HEK293 (cell line): Measurements from ENCODE around the gene CSK.

Experiments
- CTCF ChIA-PET: fragments of 350-600 bp; formaldehyde crosslinking; extraction: SDS; loops from one replicate; lab custom pipeline; 2021; ENCODE audit warnings: antibody characterized with exemption; lab: Yijun Ruan, JAX
- POLR2A ChIA-PET: fragments of 300-600 bp; formaldehyde crosslinking; extraction: SDS; loops from one replicate; lab custom pipeline; 2020; ENCODE audit warnings: antibody characterized with exemption, inconsistent platforms; lab: Yijun Ruan, JAX
- H3K27ac ChIP-seq: fragments of 200-500 bp; sonication (Bioruptor generic); 2 replicates; pipeline ENCODE4 v1.5.1; 2014; ENCODE audit warnings: low read depth, low read length, control low read depth, inconsistent platforms; ENCODE audit errors: extremely low read depth
- H3K36me3 ChIP-seq, 2 experiments: fragments of 200-500 bp in 1 of 2; sonication (Bioruptor generic) in 1 of 2; 1 replicate in 1 of 2; 2 replicates in 1 of 2; pipeline ENCODE4 v1.5.1; 2014 to 2017; ENCODE audit warnings: inconsistent platforms in 2 of 2, low read length in 2 of 2; ENCODE audit not compliant: control insufficient read depth in 2 of 2, insufficient read depth in 1 of 2
- H3K4me1 ChIP-seq: fragments of 200-500 bp; sonication (Bioruptor generic); 2 replicates; pipeline ENCODE4 v1.5.1; 2014; ENCODE audit warnings: mild to moderate bottlenecking, low read length, inconsistent platforms; ENCODE audit not compliant: control insufficient read depth, insufficient read depth
- H3K4me3 ChIP-seq: 2 replicates; pipeline ENCODE4 v1.5.1; 2011; ENCODE audit warnings: low read depth, mild to moderate bottlenecking, control low read depth, low read length, moderate library complexity
- H3K9me3 ChIP-seq: fragments of 200-500 bp; sonication (Bioruptor generic); 2 replicates; pipeline ENCODE4 v1.5.1; 2014; ENCODE audit warnings: low read depth, low read length, inconsistent platforms; ENCODE audit not compliant: control insufficient read depth, insufficient read depth
- GLIS1 ChIP-seq: fragments of 450-650 bp; formaldehyde crosslinking; IDR thresholded peaks from 2 replicates; pipeline ENCODE4 v1.5.1; 2016; ENCODE audit warnings: missing biosample characterization, missing genetic modification characterization
- OVOL3 ChIP-seq: fragments of 450-650 bp; formaldehyde crosslinking; IDR thresholded peaks from 2 replicates; pipeline ENCODE4 v1.5.1; 2016; ENCODE audit warnings: missing biosample characterization, missing genetic modification characterization
- REPIN1 ChIP-seq: fragments of 450-650 bp; formaldehyde crosslinking; IDR thresholded peaks from 2 replicates; pipeline ENCODE4 v1.5.1; 2017; ENCODE audit warnings: missing biosample characterization, missing genetic modification characterization, low read depth
- ZBTB17 ChIP-seq: fragments of 450-650 bp; formaldehyde crosslinking; IDR thresholded peaks from 2 replicates; pipeline ENCODE4 v1.5.1; 2016; ENCODE audit warnings: missing biosample characterization, missing genetic modification characterization
- ZBTB20 ChIP-seq: fragments of 450-650 bp; formaldehyde crosslinking; IDR thresholded peaks from 2 replicates; pipeline ENCODE4 v1.5.1; 2016; ENCODE audit warnings: missing biosample characterization, missing genetic modification characterization
- ZBTB44 ChIP-seq: fragments of 450-650 bp; IDR thresholded peaks from 2 replicates; pipeline ENCODE4 v1.5.1; 2018; ENCODE audit warnings: missing biosample characterization, mild to moderate bottlenecking, missing genetic modification characterization
- ZFP37 ChIP-seq: fragments of 450-650 bp; formaldehyde crosslinking; IDR thresholded peaks from 2 replicates; pipeline ENCODE4 v1.5.1; 2016; ENCODE audit warnings: missing biosample characterization, missing genetic modification characterization
- ZIC2 ChIP-seq: fragments of 450-650 bp; formaldehyde crosslinking; IDR thresholded peaks from 2 replicates; pipeline ENCODE4 v1.5.1; 2016; ENCODE audit warnings: missing biosample characterization, missing genetic modification characterization
- ZNF184 ChIP-seq: fragments of 450-650 bp; IDR thresholded peaks from 2 replicates; pipeline ENCODE4 v1.5.1; 2018; ENCODE audit warnings: missing biosample characterization, mild to moderate bottlenecking, missing genetic modification characterization
- ZNF239 ChIP-seq: fragments of 450-650 bp; formaldehyde crosslinking; IDR thresholded peaks from 2 replicates; pipeline ENCODE4 v1.5.1; 2016; ENCODE audit warnings: missing biosample characterization, missing genetic modification characterization
- ZNF449 ChIP-seq: fragments of 450-650 bp; formaldehyde crosslinking; IDR thresholded peaks from 2 replicates; pipeline ENCODE4 v1.5.1; 2017; ENCODE audit warnings: missing biosample characterization, mild to moderate bottlenecking, missing genetic modification characterization, moderate library complexity
- ZNF704 ChIP-seq: fragments of 450-650 bp; formaldehyde crosslinking; IDR thresholded peaks from 2 replicates; pipeline ENCODE4 v1.5.1; 2016; ENCODE audit warnings: missing biosample characterization, missing genetic modification characterization
- ZNF837 ChIP-seq: fragments of 450-650 bp; formaldehyde crosslinking; IDR thresholded peaks from 2 replicates; pipeline ENCODE4 v1.5.1; 2016; ENCODE audit warnings: missing biosample characterization, missing genetic modification characterization
- TF ChIP-seq, protein P1 (sequence below): fragments of 450-650 bp; formaldehyde crosslinking; IDR thresholded peaks from 2 replicates; pipeline ENCODE4 v1.5.1; 2017; ENCODE audit warnings: missing biosample characterization, missing genetic modification characterization

The CSK gene

DNA sequence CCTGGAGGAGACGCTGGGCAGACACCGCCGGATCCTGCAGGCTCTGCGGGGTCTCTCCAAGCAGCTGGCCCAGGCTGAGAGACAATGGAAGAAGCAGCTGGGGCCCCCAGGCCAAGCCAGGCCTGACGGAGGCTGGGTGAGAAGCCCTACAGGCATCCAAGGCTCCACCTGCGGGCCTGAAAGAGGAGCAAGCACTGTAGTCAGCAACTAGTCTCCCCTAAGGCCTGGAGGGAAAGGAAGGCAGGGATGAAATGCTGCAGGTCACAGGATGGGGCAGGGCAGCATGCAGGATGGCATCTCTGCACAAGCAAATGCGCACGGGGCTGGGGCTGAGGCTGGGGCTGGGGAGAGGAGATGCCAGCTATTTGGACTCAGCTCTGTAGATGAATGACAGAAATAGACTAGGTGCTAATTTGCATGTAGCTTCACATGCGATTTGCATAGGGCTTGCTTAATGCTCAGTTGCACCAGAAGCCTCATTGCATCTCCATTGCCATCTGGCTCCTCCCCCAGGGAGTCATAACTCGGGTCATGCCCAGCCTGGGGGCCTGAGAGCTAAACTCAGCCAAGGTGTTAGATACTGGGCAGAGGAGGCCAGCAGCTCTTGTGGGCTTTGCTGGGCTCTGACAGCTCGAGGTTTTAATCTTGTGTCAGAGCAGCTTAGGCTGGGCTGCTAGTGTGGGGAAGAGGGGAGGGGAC, 39.4 kb downstream of the CSK start:
- TF ChIP-seq ZNF184 (tag by site-specific recombination) (no peak), GLIS1 (peak; percentile 67), ZBTB20 (no peak), OVOL3 (no peak), ZFP37 (tag by site-specific recombination) (no peak), ZBTB44 (peak; percentile 82), ZIC2 (tag by site-specific recombination) (peak; percentile 25; the same call in 1 of the 2 replicates), ZBTB17 (tag by site-specific recombination) (peak; percentile 71), ZNF449 (tag by site-specific recombination) (peak; percentile 83)
- TF ChIP-seq, all 188 proteins: peak for 5
- no peak overlapping the region for H3K4me3 ChIP-seq
- H3K9me3 ChIP-seq = no peaks in the 10 kb centered on the region
- POLR2A ChIA-PET = no interaction called here
- H3K36me3 ChIP-seq = no peaks in the 10 kb centered on the region
- CTCF ChIA-PET = interaction anchor here (0.6 to 1.8 kb wide), 8 partner anchors 12 to 129 kb away, joined by 3 to 7 read pairs (median 4); no protein-coding TSS in a partner anchor
- no peaks in the 10 kb centered on the region for H3K4me1 ChIP-seq
- no peak overlapping the region for H3K27ac ChIP-seq

- TF ChIP-seq ZNF837 (tag by site-specific recombination) (no peak), ZBTB20 (0 out of 2 replicates have a peak, but pooled peaks have one; percentile 16), ZNF239 (tag by site-specific recombination) (no peak)
- TF ChIP-seq, all 188 proteins: peak for 1
- Histone ChIP-seq H3K27ac (no peak overlapping the region), H3K36me3 (no peaks in the 10 kb centered on the region), H3K9me3 (no peaks in the 10 kb centered on the region), H3K4me1 (0 out of 2 replicates have a peak, but pooled peaks cover 2% of the 10 kb centered on the region), H3K4me3 (no peak overlapping the region)
- CTCF ChIA-PET = interaction anchor here (0.6 to 1.8 kb wide), 5 partner anchors 11 to 129 kb away, joined by 3 to 6 read pairs (median 5); no protein-coding TSS in a partner anchor
- POLR2A ChIA-PET = no interaction called here
These were observed 39.9 kb downstream of the CSK start for GRCh38 chr15:74821790-74822158.

GRCh38 chr15:74822233-74822632, 40.4 kb downstream of the CSK start:
- Histone ChIP-seq H3K4me1 (0 out of 2 replicates have a peak, but pooled peaks cover 2% of the 10 kb centered on the region), H3K36me3 (no peaks in the 10 kb centered on the region), H3K27ac (no peak overlapping the region), H3K9me3 (no peaks in the 10 kb centered on the region), H3K4me3 (no peak overlapping the region)
- POLR2A ChIA-PET = no interaction called here
- CTCF ChIA-PET = interaction anchor here (1.3 to 1.8 kb wide), 2 partner anchors 23 to 51 kb away, joined by 6 read pairs; no protein-coding TSS in a partner anchor
- TF ChIP-seq, protein P1, sequence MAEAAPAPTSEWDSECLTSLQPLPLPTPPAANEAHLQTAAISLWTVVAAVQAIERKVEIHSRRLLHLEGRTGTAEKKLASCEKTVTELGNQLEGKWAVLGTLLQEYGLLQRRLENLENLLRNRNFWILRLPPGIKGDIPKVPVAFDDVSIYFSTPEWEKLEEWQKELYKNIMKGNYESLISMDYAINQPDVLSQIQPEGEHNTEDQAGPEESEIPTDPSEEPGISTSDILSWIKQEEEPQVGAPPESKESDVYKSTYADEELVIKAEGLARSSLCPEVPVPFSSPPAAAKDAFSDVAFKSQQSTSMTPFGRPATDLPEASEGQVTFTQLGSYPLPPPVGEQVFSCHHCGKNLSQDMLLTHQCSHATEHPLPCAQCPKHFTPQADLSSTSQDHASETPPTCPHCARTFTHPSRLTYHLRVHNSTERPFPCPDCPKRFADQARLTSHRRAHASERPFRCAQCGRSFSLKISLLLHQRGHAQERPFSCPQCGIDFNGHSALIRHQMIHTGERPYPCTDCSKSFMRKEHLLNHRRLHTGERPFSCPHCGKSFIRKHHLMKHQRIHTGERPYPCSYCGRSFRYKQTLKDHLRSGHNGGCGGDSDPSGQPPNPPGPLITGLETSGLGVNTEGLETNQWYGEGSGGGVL (tag by site-specific recombination) = peak; percentile 75
- TF ChIP-seq REPIN1 (tag by site-specific recombination) = no peak
- TF ChIP-seq ZIC2 (tag by site-specific recombination) = peak; percentile 61
- TF ChIP-seq ZNF704 (tag by site-specific recombination) = no peak
